Erythroblast (primary cell): ENCODE measurements around the gene RNF41.

Experiments
- DNase-seq, 2 experiments: peaks; one replicate each; lab custom pipeline; 2025; lab: John Stamatoyannopoulos, UW
- GATA1 ChIP-seq: IDR thresholded peaks from 2 replicates; pipeline ENCODE4 v1.6.1; 2011; ENCODE audit warnings: low read depth, mild to moderate bottlenecking, control low read depth, low read length, moderate library complexity
- POLR2A ChIP-seq: IDR thresholded peaks from 2 replicates; pipeline ENCODE4 v1.6.1; 2011; ENCODE audit warnings: mild to moderate bottlenecking, low read length

RNF41 gene

GRCh38 chr12:56256326-56256960 lies 34.7 kb upstream of the RNF41 start:
- DNase-seq: peak; percentile 12 to 29
- TF ChIP-seq GATA1 (no peak), POLR2A (no peak)

GRCh38 chr12:56255671-56256070 lies 33.9 kb upstream of the RNF41 start:
- TF ChIP-seq POLR2A: no peak
- no peak for TF ChIP-seq GATA1
- no peak for DNase-seq

GRCh38 chr12:56253091-56253490 lies 31.4 kb upstream of the RNF41 start:
- peak; percentile 66 to 73 for DNase-seq
- TF ChIP-seq GATA1 (no peak), POLR2A (no peak)

- no peak for DNase-seq
- no peak for TF ChIP-seq POLR2A
- TF ChIP-seq GATA1: no peak
Measured at GRCh38 chr12:56252649-56253048, 30.9 kb upstream of the RNF41 start.

- no peak for TF ChIP-seq POLR2A
- no peak for TF ChIP-seq GATA1
- no peak for DNase-seq
Measured at GRCh38 chr12:56248711-56249110, 27.0 kb upstream of the RNF41 start.

GRCh38 chr12:56247923-56248322 lies 26.2 kb upstream of the RNF41 start:
- no peak for TF ChIP-seq GATA1
- no peak for TF ChIP-seq POLR2A
- no peak for DNase-seq

GRCh38 chr12:56244494-56244893 lies 22.8 kb upstream of the RNF41 start:
- no peak for DNase-seq
- TF ChIP-seq POLR2A: no peak
- TF ChIP-seq GATA1: no peak

- TF ChIP-seq GATA1 (peak; percentile 20), POLR2A (peak; percentile 34)
- peak; percentile 95 to 96 for DNase-seq
Measured at GRCh38 chr12:56243731-56244181, 22.0 kb upstream of the RNF41 start.

GRCh38 chr12:56242986-56243385 lies 21.3 kb upstream of the RNF41 start:
- DNase-seq: peak; percentile 43 to 56
- TF ChIP-seq POLR2A (no peak), GATA1 (no peak)

GRCh38 chr12:56241424-56242303 lies 19.9 kb upstream of the RNF41 start:
- no peak for TF ChIP-seq POLR2A
- no peak for TF ChIP-seq GATA1
- peak; percentile 46 to 62 for DNase-seq

- TF ChIP-seq GATA1 (no peak), POLR2A (no peak)
- DNase-seq: no peak
Measured at GRCh38 chr12:56237552-56237951, 15.8 kb upstream of the RNF41 start.

GRCh38 chr12:56236985-56237384 lies 15.3 kb upstream of the RNF41 start:
- no peak for DNase-seq
- no peak for TF ChIP-seq GATA1
- no peak for TF ChIP-seq POLR2A

GRCh38 chr12:56236091-56236490 lies 14.4 kb upstream of the RNF41 start:
- TF ChIP-seq GATA1 (no peak), POLR2A (no peak)
- DNase-seq: no peak
